PFSK-1 (cell line): ENCODE results near the gene CEP192.

Experiments used
- POLR2AphosphoS5 ChIP-seq: IDR thresholded peaks from 2 replicates; pipeline ENCODE4 v1.6.1; 2012; ENCODE audit warnings: low read depth, mild to moderate bottlenecking, control low read depth, low read length, moderate library complexity
- REST ChIP-seq, 2 experiments: IDR thresholded peaks; 2 replicates each; pipeline versions ENCODE4 v1.6.1 to v1.8.0; 2011 to 2012; ENCODE audit warnings: low read depth in 2 of 2, low read length in 2 of 2, control low read depth in 1 of 2, inconsistent platforms in 1 of 2, mild to moderate bottlenecking in 1 of 2, moderate library complexity in 1 of 2; ENCODE audit not compliant: insufficient read depth in 1 of 2
- SIN3A ChIP-seq: IDR thresholded peaks from 2 replicates; pipeline ENCODE4 v1.6.1; 2012; ENCODE audit warnings: mild to moderate bottlenecking, low read length, moderate library complexity, borderline replicate concordance; ENCODE audit not compliant: insufficient read depth

GRCh38 chr18:12944709-12945108 lies 46.5 kb upstream of the CEP192 start:
- no peak for TF ChIP-seq POLR2AphosphoS5
- TF ChIP-seq REST (IDR thresholded peaks at IDR 0.05; ENCODE audit: insufficient read depth in 1 of 2, low read depth in 2 of 2, low read length in 2 of 2) = no peak
- TF ChIP-seq SIN3A = no peak
